Neural cell (in vitro differentiated cells): Measurements from ENCODE around the gene BMP7. TPM values are rescaled to one million over a fixed set of nuclear protein-coding genes. Genes with fewer than 3 reads are reported as not detected.

Experiments
- H2AFZ ChIP-seq: fragments of 200-600, 300-800 bp; sonication (generic), shearing (Covaris generic); 2 replicates; pipeline ENCODE4 v1.6.0; 2014; ENCODE audit warnings: low read depth, mild to moderate bottlenecking, antibody characterized with exemption, low read length, moderate library complexity
- H3F3A ChIP-seq: fragments of 200-600 bp; shearing (Covaris generic); 2 replicates; pipeline ENCODE4 v1.6.1; 2016; ENCODE audit warnings: mild to moderate bottlenecking, moderate library complexity, mixed read lengths, antibody characterized with exemption, low read length; ENCODE audit not compliant: insufficient read depth, poor library complexity, severe bottlenecking
- H3K27ac ChIP-seq: fragments of 200-600, 300-800 bp; sonication (generic), shearing (Covaris generic); 2 replicates; pipeline ENCODE4 v1.5.1; 2014; ENCODE audit warnings: mild to moderate bottlenecking, low read length, moderate library complexity
- H3K27me3 ChIP-seq: fragments of 300-800, 200-600 bp; sonication (generic), shearing (Covaris generic); 2 replicates; pipeline ENCODE4 v1.6.0; 2014; ENCODE audit warnings: mild to moderate bottlenecking, low read depth, low read length, moderate library complexity; ENCODE audit not compliant: insufficient read depth
- H3K36me3 ChIP-seq: fragments of 300-800, 200-600 bp; sonication (generic), shearing (Covaris generic); 2 replicates; pipeline ENCODE4 v1.5.1; 2014; ENCODE audit warnings: mild to moderate bottlenecking, antibody characterized with exemption, low read length, moderate library complexity; ENCODE audit not compliant: insufficient read depth
- H3K4me2 ChIP-seq: fragments of 300-800, 200-600 bp; sonication (generic), shearing (Covaris generic); 2 replicates; pipeline ENCODE4 v1.6.0; 2014; ENCODE audit warnings: mild to moderate bottlenecking, low read length
- H3K4me3 ChIP-seq: fragments of 300-800, 200-600 bp; sonication (generic), shearing (Covaris generic); 2 replicates; pipeline ENCODE4 v1.5.1; 2014; ENCODE audit warnings: mild to moderate bottlenecking, low read length, moderate library complexity
- H3K79me2 ChIP-seq: fragments of 200-600 bp; shearing (Covaris generic); replicated peaks from 2 replicates; pipeline ENCODE4 v1.6.0; 2014; ENCODE audit warnings: mild to moderate bottlenecking, low read length, moderate library complexity; ENCODE audit not compliant: insufficient read depth
- H3K9ac ChIP-seq: fragments of 300-800, 200-600 bp; sonication (generic), shearing (Covaris generic); 2 replicates; pipeline ENCODE4 v1.6.1; 2016; ENCODE audit warnings: mild to moderate bottlenecking, low read length, mixed read lengths
- H3K9me2 ChIP-seq: fragments of 200-600 bp; shearing (Covaris generic); 2 replicates; pipeline ENCODE4 v1.6.1; 2016; ENCODE audit warnings: mild to moderate bottlenecking, low read length, mixed read lengths; ENCODE audit not compliant: insufficient read depth
- H3K9me3 ChIP-seq: fragments of 200-600, 300-800 bp; sonication (generic), shearing (Covaris generic); 2 replicates; pipeline ENCODE4 v1.6.1; 2016; ENCODE audit warnings: mild to moderate bottlenecking, mixed run types, low read length, moderate library complexity, mixed read lengths
- H4K20me1 ChIP-seq: fragments of 200-600 bp; shearing (Covaris generic); 2 replicates; pipeline ENCODE4 v1.6.1; 2016; ENCODE audit warnings: mild to moderate bottlenecking, mixed run types; ENCODE audit not compliant: insufficient read depth
- CTCF ChIP-seq: fragments of 450-650 bp; IDR thresholded peaks from 2 replicates; pipeline ENCODE4 v1.5.1; 2014; ENCODE audit warnings: antibody characterized with exemption, mild to moderate bottlenecking, moderate library complexity; ENCODE audit not compliant: poor library complexity, severe bottlenecking
- EP300 ChIP-seq: fragments of 450-650 bp; conservative IDR thresholded peaks from 2 replicates; pipeline ENCODE4 v1.6.1; 2014; ENCODE audit warnings: antibody characterized with exemption, mild to moderate bottlenecking, moderate library complexity; ENCODE audit not compliant: poor library complexity, severe bottlenecking
- EZH2 ChIP-seq: fragments of 200-600, 300-800 bp; shearing (Covaris generic), sonication (generic); IDR thresholded peaks from 2 replicates; pipeline ENCODE4 v1.6.1; 2014; ENCODE audit warnings: antibody characterized with exemption, low read length, borderline replicate concordance, mild to moderate bottlenecking; ENCODE audit not compliant: insufficient read depth, poor library complexity, severe bottlenecking
- MXI1 ChIP-seq: fragments of 450-650 bp; conservative IDR thresholded peaks from 2 replicates; pipeline ENCODE4 v1.6.1; 2014; ENCODE audit warnings: antibody characterized with exemption, mild to moderate bottlenecking; ENCODE audit not compliant: poor library complexity, severe bottlenecking
- POLR2AphosphoS5 ChIP-seq: IDR thresholded peaks from 2 replicates; pipeline ENCODE4 v1.6.1; 2012
- RAD21 ChIP-seq: fragments of 450-650 bp; conservative IDR thresholded peaks from 2 replicates; pipeline ENCODE4 v1.6.1; 2014; ENCODE audit warnings: antibody characterized with exemption, mild to moderate bottlenecking, moderate library complexity
- SMC3 ChIP-seq: fragments of 450-650 bp; conservative IDR thresholded peaks from 2 replicates; pipeline ENCODE4 v1.6.1; 2014; ENCODE audit warnings: antibody characterized with exemption, mild to moderate bottlenecking, moderate library complexity; ENCODE audit not compliant: poor library complexity
- TAF1 ChIP-seq: IDR thresholded peaks from 2 replicates; pipeline ENCODE4 v1.6.1; 2012; ENCODE audit warnings: low read depth
- polyA plus RNA-seq: library from polyadenylated mRNA; depleted of rRNA; stranded (reverse); fragments of >200 nt; gene quantifications from 2 replicates; pipeline ENCODE4 v1.2.3, GENCODE V29; 2014
- TF ChIP-seq, protein P1 (sequence below): IDR thresholded peaks from 2 replicates; pipeline ENCODE4 v1.6.1; 2012; ENCODE audit warnings: borderline replicate concordance

The BMP7 gene
- polyA plus RNA-seq, 1 donor from 2014 or later: 3.6 TPM

DNA sequence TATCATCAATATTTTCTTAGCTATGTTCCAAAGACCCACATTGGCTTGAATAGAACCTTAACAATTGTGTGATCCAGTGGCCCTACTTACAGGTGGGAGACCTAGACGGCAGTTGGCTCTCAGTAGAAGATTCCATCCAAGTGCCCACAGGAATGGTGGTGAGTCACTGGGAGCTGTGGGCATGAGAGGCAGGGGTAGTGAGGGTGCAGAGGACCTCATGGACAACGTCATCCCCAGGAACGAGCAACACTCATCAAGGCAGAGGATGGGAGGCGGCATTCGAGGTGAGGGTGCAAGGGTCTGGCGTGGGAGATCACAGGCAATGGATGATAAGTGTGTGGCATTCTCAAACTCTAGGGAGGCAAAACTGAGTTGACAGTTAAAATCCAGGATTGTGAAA lies 45.7 kb upstream of the BMP7 start:
- no peaks in the 10 kb centered on the region for H3K79me2 ChIP-seq
- no peak overlapping the region for H2AFZ ChIP-seq
- no peak for TF ChIP-seq EP300
- H3K9me2 ChIP-seq: no peaks in the 10 kb centered on the region
- H3F3A ChIP-seq: no peaks in the 10 kb centered on the region
- no peak overlapping the region for H3K4me3 ChIP-seq
- H3K27ac ChIP-seq: no peak overlapping the region
- no peak overlapping the region for H3K9ac ChIP-seq
- no peaks in the 10 kb centered on the region for H3K36me3 ChIP-seq
- no peaks in the 10 kb centered on the region for H3K9me3 ChIP-seq
- H3K27me3 ChIP-seq: no peaks in the 10 kb centered on the region
- H3K4me2 ChIP-seq: no peak overlapping the region
- no peaks in the 10 kb centered on the region for H4K20me1 ChIP-seq

- Histone ChIP-seq H4K20me1 (no peaks in the 10 kb centered on the region), H3K79me2 (no peaks in the 10 kb centered on the region), H3K9me2 (no peaks in the 10 kb centered on the region), H3K9me3 (no peaks in the 10 kb centered on the region), H2AFZ (no peak overlapping the region), H3K4me2 (no peak overlapping the region), H3K36me3 (no peaks in the 10 kb centered on the region), H3K4me3 (no peak overlapping the region), H3K9ac (no peak overlapping the region), H3K27ac (no peak overlapping the region), H3K27me3 (no peaks in the 10 kb centered on the region), H3F3A (no peaks in the 10 kb centered on the region)
- no peak for TF ChIP-seq SMC3
- no peak for TF ChIP-seq EP300
- no peak for TF ChIP-seq TAF1
- TF ChIP-seq EZH2: no peak
- TF ChIP-seq, protein P1, sequence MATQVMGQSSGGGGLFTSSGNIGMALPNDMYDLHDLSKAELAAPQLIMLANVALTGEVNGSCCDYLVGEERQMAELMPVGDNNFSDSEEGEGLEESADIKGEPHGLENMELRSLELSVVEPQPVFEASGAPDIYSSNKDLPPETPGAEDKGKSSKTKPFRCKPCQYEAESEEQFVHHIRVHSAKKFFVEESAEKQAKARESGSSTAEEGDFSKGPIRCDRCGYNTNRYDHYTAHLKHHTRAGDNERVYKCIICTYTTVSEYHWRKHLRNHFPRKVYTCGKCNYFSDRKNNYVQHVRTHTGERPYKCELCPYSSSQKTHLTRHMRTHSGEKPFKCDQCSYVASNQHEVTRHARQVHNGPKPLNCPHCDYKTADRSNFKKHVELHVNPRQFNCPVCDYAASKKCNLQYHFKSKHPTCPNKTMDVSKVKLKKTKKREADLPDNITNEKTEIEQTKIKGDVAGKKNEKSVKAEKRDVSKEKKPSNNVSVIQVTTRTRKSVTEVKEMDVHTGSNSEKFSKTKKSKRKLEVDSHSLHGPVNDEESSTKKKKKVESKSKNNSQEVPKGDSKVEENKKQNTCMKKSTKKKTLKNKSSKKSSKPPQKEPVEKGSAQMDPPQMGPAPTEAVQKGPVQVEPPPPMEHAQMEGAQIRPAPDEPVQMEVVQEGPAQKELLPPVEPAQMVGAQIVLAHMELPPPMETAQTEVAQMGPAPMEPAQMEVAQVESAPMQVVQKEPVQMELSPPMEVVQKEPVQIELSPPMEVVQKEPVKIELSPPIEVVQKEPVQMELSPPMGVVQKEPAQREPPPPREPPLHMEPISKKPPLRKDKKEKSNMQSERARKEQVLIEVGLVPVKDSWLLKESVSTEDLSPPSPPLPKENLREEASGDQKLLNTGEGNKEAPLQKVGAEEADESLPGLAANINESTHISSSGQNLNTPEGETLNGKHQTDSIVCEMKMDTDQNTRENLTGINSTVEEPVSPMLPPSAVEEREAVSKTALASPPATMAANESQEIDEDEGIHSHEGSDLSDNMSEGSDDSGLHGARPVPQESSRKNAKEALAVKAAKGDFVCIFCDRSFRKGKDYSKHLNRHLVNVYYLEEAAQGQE: no peak
Observed at GRCh38 chr20:57310821-57311514, 44.5 kb upstream of the BMP7 start.

- H3K36me3 ChIP-seq: no peaks in the 10 kb centered on the region
- H3F3A ChIP-seq: no peaks in the 10 kb centered on the region
- H3K27me3 ChIP-seq: no peaks in the 10 kb centered on the region
- no peak overlapping the region for H3K27ac ChIP-seq
- no peak overlapping the region for H3K4me3 ChIP-seq
- H3K79me2 ChIP-seq: no peaks in the 10 kb centered on the region
- H2AFZ ChIP-seq: no peak overlapping the region
- no peaks in the 10 kb centered on the region for H3K9me3 ChIP-seq
- H3K9ac ChIP-seq: no peak overlapping the region
- H4K20me1 ChIP-seq: no peaks in the 10 kb centered on the region
- no peak for TF ChIP-seq SMC3
- no peak for TF ChIP-seq POLR2AphosphoS5
- TF ChIP-seq TAF1: no peak
- no peak for TF ChIP-seq CTCF
- TF ChIP-seq, protein P1: no peak
- TF ChIP-seq EZH2: no peak
- no peak for TF ChIP-seq MXI1
- TF ChIP-seq EP300: no peak
- TF ChIP-seq RAD21: no peak
- H3K9me2 ChIP-seq: no peaks in the 10 kb centered on the region
- no peak overlapping the region for H3K4me2 ChIP-seq
Observed at GRCh38 chr20:57309544-57310115, 43.2 kb upstream of the BMP7 start.
